OCI-LY3 (cell line): Measurements from ENCODE around the gene BORA.

ENCODE experiments used
- H2AFZ ChIP-seq: fragments of 200-600, 300-600 bp; shearing (Covaris generic); 2 replicates; pipeline ENCODE4 v1.6.0; 2014; ENCODE audit warnings: antibody characterized with exemption, low read depth, low read length
- H3K27ac ChIP-seq: fragments of 200-600, 300-600 bp; sonication (generic); 2 replicates; pipeline ENCODE4 v1.5.1; 2014; ENCODE audit warnings: mild to moderate bottlenecking, low read length, moderate library complexity, mixed read lengths
- H3K27me3 ChIP-seq: fragments of 200-600, 300-600 bp; sonication (generic); 2 replicates; pipeline ENCODE4 v1.6.1; 2014; ENCODE audit warnings: low read depth, low read length, mixed read lengths
- H3K36me3 ChIP-seq: fragments of 200-600, 300-600 bp; sonication (generic); replicated peaks from 2 replicates; pipeline ENCODE3; 2014; ENCODE audit warnings: low read depth, low read length, mixed read lengths
- H3K4me1 ChIP-seq: fragments of 300-600, 200-600 bp; sonication (generic); 2 replicates; pipeline ENCODE4 v1.6.1; 2014; ENCODE audit warnings: low read length, mixed read lengths
- H3K4me2 ChIP-seq: fragments of 200-600, 300-600 bp; sonication (generic); 2 replicates; pipeline ENCODE4 v1.6.1; 2014; ENCODE audit warnings: low read length, mixed read lengths
- H3K4me3 ChIP-seq: fragments of 300-600, 200-600 bp; sonication (generic); 2 replicates; pipeline ENCODE4 v1.5.1; 2014; ENCODE audit warnings: antibody characterized with exemption, mild to moderate bottlenecking, low read length, moderate library complexity
- H3K79me2 ChIP-seq: fragments of 300-600, 200-600 bp; shearing (Covaris generic); 2 replicates; pipeline ENCODE4 v1.6.1; 2014; ENCODE audit warnings: mild to moderate bottlenecking, low read length, mixed read lengths
- H3K9ac ChIP-seq: fragments of 300-600, 200-600 bp; shearing (Covaris generic); 2 replicates; pipeline ENCODE4 v1.6.0; 2014; ENCODE audit warnings: mild to moderate bottlenecking, low read length, moderate library complexity
- H3K9me3 ChIP-seq: fragments of 200-600, 300-600 bp; shearing (Covaris generic); 2 replicates; pipeline ENCODE4 v1.6.1; 2014; ENCODE audit warnings: low read length, mixed read lengths; ENCODE audit not compliant: insufficient read depth
- H4K20me1 ChIP-seq: fragments of 200-600, 300-600 bp; sonication (generic); 2 replicates; pipeline ENCODE4 v1.6.1; 2016; ENCODE audit warnings: low read length, mixed read lengths; ENCODE audit not compliant: insufficient read depth
- EZH2phosphoT487 ChIP-seq: fragments of 200-600 bp; shearing (Covaris generic); IDR thresholded peaks from 2 replicates; pipeline ENCODE4 v1.6.1; 2018; ENCODE audit warnings: antibody characterized with exemption, mixed run types, low read depth
- TF ChIP-seq, protein P1 (sequence below): fragments of 200-600, 300-600 bp; sonication (generic); IDR thresholded peaks from 2 replicates; pipeline ENCODE4 v1.5.1; 2014; ENCODE audit warnings: antibody characterized with exemption, low read length, low read depth

The BORA gene

DNA sequence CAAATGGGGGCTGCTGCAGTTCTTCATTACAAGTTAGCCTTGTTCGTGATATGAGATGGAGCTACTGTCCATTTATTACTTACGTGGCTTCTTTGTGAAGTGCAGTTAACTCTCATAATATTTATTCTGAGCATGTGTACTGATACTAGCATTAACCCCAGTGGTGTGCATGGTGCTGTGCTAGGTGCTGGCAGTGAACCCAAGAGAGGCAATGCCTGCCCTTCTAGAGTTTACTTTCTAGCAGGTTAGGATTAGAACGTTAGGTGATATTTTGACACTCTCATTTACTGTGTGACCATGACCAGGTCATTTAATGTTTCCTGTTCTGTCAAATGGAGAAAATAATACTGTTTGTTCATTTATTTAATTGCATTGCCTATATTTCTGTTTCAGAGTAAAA lies 71.1 kb downstream of the BORA start:
- no peak overlapping the region for H3K4me3 ChIP-seq
- no peak overlapping the region for H3K9ac ChIP-seq
- H3K27ac ChIP-seq = no peak overlapping the region
- TF ChIP-seq, protein P1, sequence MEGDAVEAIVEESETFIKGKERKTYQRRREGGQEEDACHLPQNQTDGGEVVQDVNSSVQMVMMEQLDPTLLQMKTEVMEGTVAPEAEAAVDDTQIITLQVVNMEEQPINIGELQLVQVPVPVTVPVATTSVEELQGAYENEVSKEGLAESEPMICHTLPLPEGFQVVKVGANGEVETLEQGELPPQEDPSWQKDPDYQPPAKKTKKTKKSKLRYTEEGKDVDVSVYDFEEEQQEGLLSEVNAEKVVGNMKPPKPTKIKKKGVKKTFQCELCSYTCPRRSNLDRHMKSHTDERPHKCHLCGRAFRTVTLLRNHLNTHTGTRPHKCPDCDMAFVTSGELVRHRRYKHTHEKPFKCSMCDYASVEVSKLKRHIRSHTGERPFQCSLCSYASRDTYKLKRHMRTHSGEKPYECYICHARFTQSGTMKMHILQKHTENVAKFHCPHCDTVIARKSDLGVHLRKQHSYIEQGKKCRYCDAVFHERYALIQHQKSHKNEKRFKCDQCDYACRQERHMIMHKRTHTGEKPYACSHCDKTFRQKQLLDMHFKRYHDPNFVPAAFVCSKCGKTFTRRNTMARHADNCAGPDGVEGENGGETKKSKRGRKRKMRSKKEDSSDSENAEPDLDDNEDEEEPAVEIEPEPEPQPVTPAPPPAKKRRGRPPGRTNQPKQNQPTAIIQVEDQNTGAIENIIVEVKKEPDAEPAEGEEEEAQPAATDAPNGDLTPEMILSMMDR = no peak
- TF ChIP-seq EZH2phosphoT487 = no peak
- H3K4me2 ChIP-seq = no peak overlapping the region
- H3K9me3 ChIP-seq = no peaks in the 10 kb centered on the region
- H3K27me3 ChIP-seq = no peaks in the 10 kb centered on the region
- no peaks in the 10 kb centered on the region; the same call in 1 of the 2 replicates for H3K79me2 ChIP-seq
- peaks cover 50% of the 10 kb centered on the region for H3K36me3 ChIP-seq
- no peak overlapping the region for H2AFZ ChIP-seq
- no peaks in the 10 kb centered on the region for H3K4me1 ChIP-seq
- no peaks in the 10 kb centered on the region; the same call in 1 of the 2 replicates for H4K20me1 ChIP-seq

DNA sequence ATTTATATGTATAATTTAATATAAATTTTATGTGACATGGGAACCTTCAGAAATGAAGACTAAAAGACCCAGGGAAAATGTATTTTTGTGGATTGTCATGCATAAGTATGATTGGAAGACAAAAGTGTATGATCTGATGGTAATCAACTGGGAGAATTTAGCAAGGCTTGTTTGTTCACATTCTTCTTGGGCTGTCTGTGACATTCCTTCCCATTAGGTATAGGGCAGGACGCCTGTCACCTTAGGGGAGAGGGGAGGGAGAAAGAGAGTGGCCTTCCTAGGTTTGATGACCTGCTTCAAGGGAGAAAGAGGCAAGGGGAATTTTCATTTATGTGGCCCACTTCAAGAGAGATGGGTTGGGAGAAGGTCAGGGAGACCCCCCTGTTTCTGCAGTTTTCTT lies 76.6 kb downstream of the BORA start:
- Histone ChIP-seq H3K79me2 (no peaks in the 10 kb centered on the region; the same call in 1 of the 2 replicates), H3K4me1 (peaks cover 3% of the 10 kb centered on the region; the same call in 1 of the 2 replicates), H3K27me3 (no peaks in the 10 kb centered on the region), H3K4me2 (no peak overlapping the region), H3K36me3 (peaks cover 23% of the 10 kb centered on the region), H3K27ac (no peak overlapping the region), H3K9ac (no peak overlapping the region), H4K20me1 (no peaks in the 10 kb centered on the region; the same call in 1 of the 2 replicates), H2AFZ (no peak overlapping the region), H3K4me3 (no peak overlapping the region), H3K9me3 (no peaks in the 10 kb centered on the region)
- TF ChIP-seq EZH2phosphoT487 = no peak
- TF ChIP-seq, protein P1 = no peak
